HepG2 (cell line): Measurements from ENCODE around the gene BBS9. TPM values are rescaled to one million over a fixed set of nuclear protein-coding genes. Genes with fewer than 3 reads are reported as not detected.
A peak's percentile ranks its signal among the peaks of the same experiment; 100 is the strongest.

Experiments used
- ATAC-seq: fragments of 200-7000 bp; cut with Tn5 transposase; 3 replicates; pipeline ENCODE4 v1.9.1; 2020; ENCODE audit warnings: mild to moderate bottlenecking, moderate library complexity
- Bru-seq: library from RNA; stranded (reverse); fragments of 400-500 nt; gene quantifications from one replicate; lab custom pipeline; 2021; lab: Mats Ljungman, UMichigan
- BruChase-seq, 2 experiments: library from RNA; stranded (reverse); fragments of 400-500 nt; gene quantifications; one replicate each; lab custom pipeline; 2021; lab: Mats Ljungman, UMichigan
- BruUV-seq: library from RNA; stranded (reverse); fragments of 400-500 nt; replicated peaks from 2 replicates; lab custom pipeline; 2021; lab: Mats Ljungman, UMichigan
- CTCF ChIA-PET: fragments of 300-600 bp; formaldehyde crosslinking; extraction: SDS; loops from one replicate; lab custom pipeline; 2021; ENCODE audit warnings: low total read pairs, inconsistent platforms, low intra/inter-chr PET ratio; lab: Yijun Ruan, JAX
- POLR2A ChIA-PET: fragments of 350-600 bp; sonication (Branson Sonifier 250); formaldehyde crosslinking; loops from one replicate; lab custom pipeline; 2020; ENCODE audit warnings: antibody characterized with exemption, inconsistent platforms; lab: Yijun Ruan, JAX
- DNase-seq: peaks from one replicate; pipeline ENCODE4 v3.0.0-alpha.2; 2015; ENCODE audit warnings: low spot score
- FAIRE-seq: peaks from 3 replicates; lab custom pipeline; 2011; peaks lifted over from hg19 to GRCh38; lab: Jason Lieb, UNC
- H2AFZ ChIP-seq: one replicate; pipeline ENCODE4 v1.6.1; 2011; ENCODE audit warnings: low read length, inconsistent platforms
- H3K27ac ChIP-seq: fragments of 300-600 bp; 3 replicates; pipeline ENCODE4 v1.8.0; 2011; ENCODE audit warnings: mixed run types, mild to moderate bottlenecking, mixed read lengths, low read length, inconsistent platforms; ENCODE audit not compliant: insufficient read depth; ENCODE audit errors: extremely low read length
- H3K27me3 ChIP-seq, 2 experiments: fragments of 200-600 bp in 1 of 2; 2 replicates in 1 of 2; 3 replicates in 1 of 2; pipeline versions ENCODE4 v1.6.0 to v1.8.0; 2011; ENCODE audit warnings: low read length in 2 of 2, mild to moderate bottlenecking in 2 of 2, moderate library complexity in 2 of 2, inconsistent platforms in 1 of 2; ENCODE audit not compliant: insufficient read depth in 2 of 2, control insufficient read depth in 1 of 2
- H3K36me3 ChIP-seq, 2 experiments: fragments of 200-600 bp in 1 of 2; replicated peaks in 1 of 2; 2 replicates in 1 of 2; 3 replicates in 1 of 2; pipeline versions ENCODE4 v1.5.1 to v1.8.0; 2011; ENCODE audit warnings: low read length in 2 of 2, inconsistent platforms in 1 of 2; ENCODE audit not compliant: insufficient read depth in 2 of 2, control insufficient read depth in 1 of 2
- H3K4me1 ChIP-seq: 2 replicates; pipeline ENCODE4 v1.5.1; 2012; ENCODE audit warnings: low read length, inconsistent platforms; ENCODE audit not compliant: insufficient read depth
- H3K4me2 ChIP-seq: 2 replicates; pipeline ENCODE4 v1.6.0; 2011; ENCODE audit warnings: low read depth, low read length, inconsistent platforms
- H3K4me3 ChIP-seq, 3 experiments: fragments of 200-600 bp in 1 of 3; sonication (generic), shearing (Covaris generic) in 1 of 3; replicated peaks in 1 of 3; 2 replicates each; pipeline ENCODE4 v1.5.1; 2011 to 2016; ENCODE audit warnings: low read length in 3 of 3, inconsistent platforms in 2 of 3, low read depth in 2 of 3, mild to moderate bottlenecking in 2 of 3, control low read depth in 1 of 3, mixed read lengths in 1 of 3; ENCODE audit not compliant: insufficient read depth in 1 of 3
- H3K79me2 ChIP-seq: one replicate; pipeline ENCODE4 v1.6.1; 2011; ENCODE audit warnings: low read length, inconsistent platforms; ENCODE audit not compliant: insufficient read depth
- H3K9ac ChIP-seq: 2 replicates; pipeline ENCODE4 v1.6.0; 2011; ENCODE audit warnings: mild to moderate bottlenecking, low read depth, low read length, inconsistent platforms; ENCODE audit not compliant: insufficient read depth
- H3K9me3 ChIP-seq: 2 replicates; pipeline ENCODE4 v1.5.1; 2012; ENCODE audit warnings: mild to moderate bottlenecking, low read length
- H4K20me1 ChIP-seq: 2 replicates; pipeline ENCODE4 v1.6.0; 2011; ENCODE audit warnings: inconsistent platforms, mild to moderate bottlenecking, low read length, moderate library complexity; ENCODE audit not compliant: insufficient read depth
- IRF2 ChIP-seq: IDR thresholded peaks from 2 replicates; pipeline ENCODE4 v1.6.1; 2018; ENCODE audit warnings: missing genetic modification reagents, missing compliant biosample characterization
- KLF12 ChIP-seq: sonication (generic); formaldehyde crosslinking; IDR thresholded peaks from 2 replicates; pipeline ENCODE4 v1.4.0; 2020; ENCODE audit warnings: missing genetic modification reagents, borderline replicate concordance
- RBM39 ChIP-seq: fragments of 200-400 bp; formaldehyde crosslinking; IDR thresholded peaks from one replicate; pipeline ENCODE4 v1.6.1; 2018; ENCODE audit warnings: antibody characterized with exemption, mild to moderate bottlenecking, low read depth, low read length; ENCODE audit not compliant: poor library complexity, severe bottlenecking
- SMARCE1 ChIP-seq: fragments of 450-650 bp; IDR thresholded peaks from 2 replicates; pipeline ENCODE4 v1.6.1; 2017; ENCODE audit warnings: borderline replicate concordance
- XRCC5 ChIP-seq: fragments of 200-400 bp; formaldehyde crosslinking; optimal IDR thresholded peaks from 2 replicates; pipeline ENCODE3; 2017; ENCODE audit warnings: mild to moderate bottlenecking, low read length
- ZNF333 ChIP-seq: sonication (generic); formaldehyde crosslinking; IDR thresholded peaks from 2 replicates; pipeline ENCODE4 v1.4.0; 2020; ENCODE audit warnings: mild to moderate bottlenecking, missing genetic modification reagents, borderline replicate concordance
- ZNF777 ChIP-seq: sonication (generic); formaldehyde crosslinking; IDR thresholded peaks from 2 replicates; pipeline ENCODE4 v1.4.0; 2020; ENCODE audit warnings: missing genetic modification reagents
- ZSCAN29 ChIP-seq: sonication (generic); formaldehyde crosslinking; conservative IDR thresholded peaks from 2 replicates; pipeline ENCODE4 v1.4.0; 2020; ENCODE audit warnings: mild to moderate bottlenecking, missing genetic modification reagents
- WGBS: methylation state at CpG from one replicate; pipeline ENCODE4 v1.1.6; 2017; ENCODE audit warnings: low lambda C conversion rate; 5-methylcytosine and 5-hydroxymethylcytosine counted together
- in situ Hi-C: cut with HindIII; loops from 2 replicates; pipeline ENCODE4 v1.10.0; 2017; ENCODE audit warnings: low pct_unique_long_range_greater_than_20kb; ENCODE audit not compliant: extremely low pct_ligation_motif_present
- intact Hi-C: fragments of 100-400 bp; cut with micrococcal nuclease; formaldehyde crosslinking; loops from one replicate; pipeline ENCODE4 v1.10.0; 2022; ENCODE audit not compliant: unreplicated experiment
- long read RNA-seq, 2 experiments: library from RNA in 1 of 2; library from polyadenylated mRNA in 1 of 2; stranded (forward) in 1 of 2; unstranded in 1 of 2; transcript quantifications; one replicate each; pipeline ENCODE4 v2.0.0, GENCODE V29; 2019 to 2022
- polyA minus RNA-seq, 3 experiments: library from RNA; depleted of rRNA, polyadenylated mRNA; stranded (reverse); fragments of >200 nt; gene quantifications; 2 replicates each; pipeline ENCODE4 v1.2.3, GENCODE V29; 2011; ENCODE audit warnings: low replicate concordance in 1 of 3
- polyA plus RNA-seq, 8 experiments: library from polyadenylated mRNA; depleted of rRNA in 3 of 8; stranded (reverse) in 7 of 8; unstranded in 1 of 8; fragments of >200 nt; fragmentation: Illumina TruSeq in 4 of 8; extraction: Trizol in 4 of 8; gene quantifications; 2 replicates each; pipeline versions ENCODE4 v1.2.1 to v1.2.3, GENCODE V29; 2011 to 2016; ENCODE audit warnings: low read depth in 4 of 8, missing spikeins in 1 of 8, mixed read lengths in 1 of 8; ENCODE audit not compliant: insufficient read depth in 1 of 8
- total RNA-seq, 5 experiments: library from RNA; depleted of rRNA; stranded (reverse); fragments of >200 nt; fragmentation: Illumina TruSeq; extraction: Trizol; gene quantifications; 2 replicates each; pipeline ENCODE4 v1.2.3, GENCODE V29; 2016; ENCODE audit warnings: low read depth in 1 of 5
- TF ChIP-seq, protein P1 (sequence below): sonication (generic); formaldehyde crosslinking; IDR thresholded peaks from 2 replicates; pipeline ENCODE4 v1.9.0; 2022; ENCODE audit warnings: missing genetic modification reagents, mild to moderate bottlenecking, borderline replicate concordance
- TF ChIP-seq, protein P2 (sequence below): sonication (generic); formaldehyde crosslinking; IDR thresholded peaks from 2 replicates; pipeline ENCODE4 v1.8.0; 2023; ENCODE audit warnings: mild to moderate bottlenecking, missing genetic modification reagents

BBS9 gene
- total RNA-seq (2016; rRNA removed; fragmentation: Illumina TruSeq; extraction: Trizol) (7.8 and 9.4 TPM in 2 replicates), polyA plus RNA-seq (2011; rRNA removed) (5.1 and 5.2 TPM in 2 replicates), polyA minus RNA-seq (2011; rRNA and poly(A)+ RNA removed; ENCODE audit: low replicate concordance) (11.2 and 28.4 TPM in 2 replicates), Bru-seq, nascent RNA (percentile 50 among the genes with signal in this experiment), BruChase-seq, experiment 1, labeled RNA remaining after a 6-hour chase (percentile 41 among the genes with signal in this experiment), BruChase-seq, experiment 2, labeled RNA remaining after a 2-hour chase (percentile 47 among the genes with signal in this experiment)
- 56.8 and 57.9 TPM in 2 replicates for total RNA-seq (2016; cell fraction: cytosol; rRNA removed; fragmentation: Illumina TruSeq; extraction: Trizol; ENCODE audit: low read depth)
- total RNA-seq (2016; cell fraction: insoluble cytoplasmic fraction; rRNA removed; fragmentation: Illumina TruSeq; extraction: Trizol): 7.6 and 8.9 TPM in 2 replicates
- 11.2 and 18.5 TPM in 2 replicates for total RNA-seq (2016; cell fraction: membrane; rRNA removed; fragmentation: Illumina TruSeq; extraction: Trizol)
- 11.6 and 13.3 TPM in 2 replicates for total RNA-seq (2016; cell fraction: nucleus; rRNA removed; fragmentation: Illumina TruSeq; extraction: Trizol)
- 3.5 and 4.2 TPM in 2 replicates for polyA plus RNA-seq (2011; cell fraction: cytosol; rRNA removed)
- 5.7 and 6.4 TPM in 2 replicates for polyA plus RNA-seq (2011; cell fraction: nucleus; rRNA removed)
- 4.3 and 5.5 TPM in 2 replicates for polyA plus RNA-seq (2012)
- polyA plus RNA-seq (2016; cell fraction: cytosol; fragmentation: Illumina TruSeq; extraction: Trizol; ENCODE audit: low read depth): 1.2 and 1.8 TPM in 2 replicates
- 6.9 and 7.0 TPM in 2 replicates for polyA plus RNA-seq (2016; cell fraction: insoluble cytoplasmic fraction; fragmentation: Illumina TruSeq; extraction: Trizol; ENCODE audit: low read depth)
- 2.6 and 2.8 TPM in 2 replicates for polyA plus RNA-seq (2016; cell fraction: membrane; fragmentation: Illumina TruSeq; extraction: Trizol; ENCODE audit: low read depth)
- polyA plus RNA-seq (2016; cell fraction: nucleus; fragmentation: Illumina TruSeq; extraction: Trizol; ENCODE audit: insufficient read depth, low read depth): 3.9 and 4.8 TPM in 2 replicates
- 4.0 and 12.4 TPM in 2 replicates for polyA minus RNA-seq (2011; cell fraction: cytosol; rRNA and poly(A)+ RNA removed)
- polyA minus RNA-seq (2011; cell fraction: nucleus; rRNA and poly(A)+ RNA removed): 57.8 and 69.5 TPM in 2 replicates
- long read RNA-seq, experiment 1, full-length matches to known transcripts: 1 of 3 reads
- long read RNA-seq, experiment 1, partial matches to known transcripts: 0 of 3 reads
- long read RNA-seq, experiment 1, other reads (novel, unspliced or antisense): 2 of 3 reads
- long read RNA-seq, experiment 2, full-length matches to known transcripts: 3 of 8 reads
- long read RNA-seq, experiment 2, partial matches to known transcripts: 2 of 8 reads
- long read RNA-seq, experiment 2, other reads (novel, unspliced or antisense): 3 of 8 reads

DNA sequence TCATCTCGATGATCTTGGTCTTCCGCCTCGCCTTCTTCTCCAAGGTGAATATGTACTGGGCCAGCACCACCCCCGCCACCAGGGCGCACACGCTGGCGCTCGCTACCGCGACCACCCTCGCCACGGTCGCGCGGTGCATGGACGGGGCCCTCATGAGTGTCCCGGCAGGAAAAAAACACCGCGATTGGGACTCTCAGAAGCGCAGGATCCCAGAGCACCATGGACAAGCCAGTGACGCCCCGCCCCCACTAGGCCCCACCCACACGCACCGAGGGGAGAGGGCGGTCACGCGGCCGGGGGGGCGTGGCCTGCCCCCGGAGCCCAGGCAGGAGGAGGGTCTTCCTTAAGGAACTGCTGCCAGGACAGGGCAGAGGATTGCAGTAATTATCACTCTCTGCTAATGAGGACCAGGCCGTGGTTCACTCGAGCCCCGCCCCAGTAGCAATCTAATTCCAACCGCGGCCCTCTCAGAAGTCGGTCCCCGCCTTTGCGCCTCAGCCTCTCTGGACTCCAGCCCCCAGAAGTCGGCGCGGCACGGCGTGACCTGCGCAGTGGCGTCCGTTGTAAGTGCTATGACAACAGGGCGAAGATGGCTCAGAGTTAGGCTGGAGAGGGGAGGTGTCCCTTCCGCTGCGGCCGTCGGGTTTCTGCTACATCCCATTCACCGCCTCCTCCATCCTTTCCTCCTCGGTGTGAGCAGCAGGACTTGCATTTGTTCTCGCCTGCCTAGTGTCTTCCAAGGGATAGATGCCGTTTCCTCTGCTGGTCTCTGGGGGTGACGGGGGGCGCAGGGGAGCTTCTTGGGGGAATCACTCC, at the start of gene BBS9:
Gene BBS9 (plus strand): TSS at position 575 of the 816 bp plus-strand sequence. CDS start 16,689 bp downstream, outside the sequence.
- no peaks in the 10 kb centered on the region for H4K20me1 ChIP-seq
- ATAC-seq: peak; percentile 100
- DNase-seq: peak; percentile 88
- intact Hi-C loops (no loop called here), in situ Hi-C loops (no loop called here)
- H3K9me3 ChIP-seq: no peaks in the 10 kb centered on the region
- no TSS peak for BruUV-seq
- ChIA-PET POLR2A (interaction anchor here (1.2 kb wide), 1 partner anchor 10 kb away, joined by 3 read pairs; no protein-coding TSS in a partner anchor), CTCF (no interaction called here)
- no peaks in the 10 kb centered on the region for H3K79me2 ChIP-seq
- H2AFZ ChIP-seq: peak within 1 kb of the TSS; percentile 74
- H3K27ac ChIP-seq: peak within 1 kb of the TSS; percentile 75
- H3K36me3 ChIP-seq: no peaks in the 10 kb centered on the region
- H3K4me3 ChIP-seq: peak within 1 kb of the TSS; percentile 87 to 89 (median 89)
- WGBS: under 1% methylated on average over 22 of the region's 57 CpGs
- H3K4me2 ChIP-seq: peak within 1 kb of the TSS; percentile 95
- peaks cover 29% of the 10 kb centered on the region for H3K4me1 ChIP-seq
- FAIRE-seq: peak; percentile 72
- H3K27me3 ChIP-seq: no peaks in the 10 kb centered on the region
- H3K9ac ChIP-seq: peak within 1 kb of the TSS; percentile 75
- TF ChIP-seq IRF2 (0 out of 2 replicates have a peak, but pooled peaks have one; percentile 35), ZSCAN29 (CRISPR knock-in tag) (no peak), SMARCE1 (no peak), XRCC5 (no peak), ZNF777 (CRISPR knock-in tag) (peak; percentile 97), ZNF333 (CRISPR knock-in tag) (peak; percentile 71; the same call in 1 of the 2 replicates), KLF12 (CRISPR knock-in tag) (peak; percentile 53; the same call in 1 of the 2 replicates), RBM39 (peak; percentile 78)
- TF ChIP-seq, protein P1, sequence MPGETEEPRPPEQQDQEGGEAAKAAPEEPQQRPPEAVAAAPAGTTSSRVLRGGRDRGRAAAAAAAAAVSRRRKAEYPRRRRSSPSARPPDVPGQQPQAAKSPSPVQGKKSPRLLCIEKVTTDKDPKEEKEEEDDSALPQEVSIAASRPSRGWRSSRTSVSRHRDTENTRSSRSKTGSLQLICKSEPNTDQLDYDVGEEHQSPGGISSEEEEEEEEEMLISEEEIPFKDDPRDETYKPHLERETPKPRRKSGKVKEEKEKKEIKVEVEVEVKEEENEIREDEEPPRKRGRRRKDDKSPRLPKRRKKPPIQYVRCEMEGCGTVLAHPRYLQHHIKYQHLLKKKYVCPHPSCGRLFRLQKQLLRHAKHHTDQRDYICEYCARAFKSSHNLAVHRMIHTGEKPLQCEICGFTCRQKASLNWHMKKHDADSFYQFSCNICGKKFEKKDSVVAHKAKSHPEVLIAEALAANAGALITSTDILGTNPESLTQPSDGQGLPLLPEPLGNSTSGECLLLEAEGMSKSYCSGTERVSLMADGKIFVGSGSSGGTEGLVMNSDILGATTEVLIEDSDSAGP (CRISPR knock-in tag): peak; percentile 67
- TF ChIP-seq, protein P2, sequence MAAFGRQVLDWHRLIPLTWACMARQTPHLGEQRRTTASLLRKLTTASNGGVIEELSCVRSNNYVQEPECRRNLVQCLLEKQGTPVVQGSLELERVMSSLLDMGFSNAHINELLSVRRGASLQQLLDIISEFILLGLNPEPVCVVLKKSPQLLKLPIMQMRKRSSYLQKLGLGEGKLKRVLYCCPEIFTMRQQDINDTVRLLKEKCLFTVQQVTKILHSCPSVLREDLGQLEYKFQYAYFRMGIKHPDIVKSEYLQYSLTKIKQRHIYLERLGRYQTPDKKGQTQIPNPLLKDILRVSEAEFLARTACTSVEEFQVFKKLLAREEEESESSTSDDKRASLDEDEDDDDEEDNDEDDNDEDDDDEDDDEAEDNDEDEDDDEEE: peak; percentile 69; the same call in 1 of the 2 replicates
